Tibial nerve (tissue), 3 donors: ENCODE measurements around the gene SRPK1.

Experiments
- CTCF ChIP-seq, 5 experiments: fragments of 200-600 bp in 3 of 5; fragments of 450-650 bp in 2 of 5; sonication (generic) in 3 of 5; IDR thresholded peaks; one replicate each; pipeline ENCODE4 v1.5.1; 2016 to 2019; ENCODE audit warnings: antibody characterized with exemption in 5 of 5, mild to moderate bottlenecking in 3 of 5, moderate library complexity in 2 of 5
- POLR2A ChIP-seq, 2 donors: fragments of 450-650 bp; IDR thresholded peaks; one replicate each; pipeline ENCODE4 v1.6.1; 2017; ENCODE audit warnings: antibody characterized with exemption in 2 of 2, mild to moderate bottlenecking in 2 of 2, moderate library complexity in 2 of 2

- TF ChIP-seq CTCF (IDR thresholded peaks at IDR 0.05) (no peak), POLR2A (IDR thresholded peaks at IDR 0.05) (no peak)
Observed at GRCh38 chr6:35955970-35956369, 35.1 kb upstream of the SRPK1 start.
